Pancreas (tissue), 10 donors: ENCODE data around the gene ARHGEF17. TPM values are rescaled to one million over a fixed set of nuclear protein-coding genes. Genes with fewer than 3 reads are reported as not detected.

ENCODE experiments used
- ATAC-seq, 4 donors: fragments of 200-7000 bp; cut with Tn5 transposase; one replicate each; pipeline versions ENCODE4 v1.8.0 to v1.9.1; 2020; ENCODE audit warnings: mild to moderate bottlenecking in 4 of 4, moderate library complexity in 4 of 4
- DNase-seq, 6 donors: peaks; one replicate each; pipeline ENCODE4 v3.0.0-alpha.2; 2020
- FAIRE-seq: peaks from 2 replicates; lab custom pipeline; 2012; peaks lifted over from hg19 to GRCh38; lab: Jason Lieb, UNC
- H3K27ac ChIP-seq, 4 donors: fragments of 200-600 bp; sonication (generic); 1 replicate in 3 of 4; 2 replicates in 1 of 4; pipeline versions ENCODE4 v1.5.0 to v1.8.0; 2020
- H3K27me3 ChIP-seq, 4 donors: fragments of 200-600 bp; one replicate each; pipeline ENCODE4 v1.8.0; 2021
- H3K36me3 ChIP-seq, 3 donors: fragments of 200-600 bp; sonication (generic) in 1 of 3; one replicate each; pipeline versions ENCODE4 v1.5.0 to v1.8.0; 2020 to 2021
- H3K4me1 ChIP-seq, 3 donors: fragments of 200-600 bp; one replicate each; pipeline ENCODE4 v1.8.0; 2021
- H3K4me3 ChIP-seq, 4 donors: fragments of 200-600 bp; sonication (generic) in 2 of 4; one replicate each; pipeline versions ENCODE4 v1.5.0 to v1.8.0; 2020 to 2021
- H3K9me3 ChIP-seq, 4 donors: fragments of 200-600 bp; one replicate each; pipeline ENCODE4 v1.8.0; 2021
- CTCF ChIP-seq, 4 donors: fragments of 200-600 bp; sonication (generic) in 3 of 4; IDR thresholded peaks; one replicate each; pipeline versions ENCODE4 v1.5.0 to v1.8.0; 2021; ENCODE audit warnings: antibody characterized with exemption in 4 of 4
- WGBS, 2 donors: extraction: QIAGEN DNeasy Blood & Tissue Kit; methylation state at CpG; one replicate each; pipeline ENCODE4 v1.1.7; 2013; 5-methylcytosine and 5-hydroxymethylcytosine counted together
- intact Hi-C, 3 donors: fragments of 100-400 bp; cut with DNase I; formaldehyde crosslinking; loops; one replicate each; pipeline versions ENCODE4 v1.11.1 to v1.14.2; 2022
- polyA plus RNA-seq, 2 donors: library from polyadenylated mRNA; stranded (reverse); fragments of 200-250 nt; gene quantifications; one replicate each; pipeline ENCODE4 v1.2.3, GENCODE V29; 2013
- total RNA-seq, 6 donors: library from RNA; stranded (reverse); fragmentation: NEBNext Ultra II Directional in 4 of 6; extraction: Animal tissue kit (Norgen Biotek cat#: 25700) in 4 of 6; gene quantifications; one replicate each; pipeline versions ENCODE4 v1.2.1 to v1.2.4, GENCODE V29; 2021 to 2023
- donor health status: healthy with polysubstance abuse.
- donor health status: DM: no; HTN: no; CAD: no; lungs with moderate emphysema.
- donor health status: DM: no; HTN: no; CAD: no.
- donor health status: control.
- donor health status: control.
- donor health status: Bipolar disorder and iron deficiency.
- donor health status: DM: yes; HTN: yes; CAD: no.
- donor health status: DM: no; HTN: no; CAD: no.
- donor health status: DM: no; HTN: no; CAD: no.
- donor health status: DM: yes; HTN: yes; CAD: no.

Gene ARHGEF17
- total and polyA plus RNA-seq, 8 donors: 7.0 to 24.0 (median 10.4) TPM

- WGBS, 2 donors: 68 to 83% methylated on average over 2 of the region's 2 CpGs
- Histone ChIP-seq H3K9me3 (no peaks in the 10 kb centered on the region), H3K27ac (no peak overlapping the region), H3K36me3 (no peaks in the 10 kb centered on the region), H3K4me1 (peaks cover 0 to 3% (median 0%) of the 10 kb centered on the region in 3 donors), H3K27me3 (peaks cover 0 to 15% (median 2%) of the 10 kb centered on the region in 4 donors), H3K4me3 (no peak overlapping the region)
- ATAC-seq (no peak), DNase-seq (no peak), FAIRE-seq (no peak)
- intact Hi-C loops: no loop called here
- no peak for TF ChIP-seq CTCF (IDR thresholded peaks at IDR 0.05)
Measured at GRCh38 chr11:73263640-73264039, 44.4 kb upstream of the ARHGEF17 start.

GRCh38 chr11:73265278-73265810, 42.7 kb upstream of the ARHGEF17 start:
- FAIRE-seq: no peak
- Histone ChIP-seq H3K9me3 (no peaks in the 10 kb centered on the region), H3K27ac (no peak overlapping the region), H3K4me1 (peaks cover 0 to 3% (median 0%) of the 10 kb centered on the region in 3 donors), H3K36me3 (no peaks in the 10 kb centered on the region), H3K4me3 (no peak overlapping the region), H3K27me3 (peaks cover 0 to 15% (median 2%) of the 10 kb centered on the region in 4 donors)
- intact Hi-C loops: no loop called here
- ATAC-seq: no peak
- TF ChIP-seq CTCF (IDR thresholded peaks at IDR 0.05): no peak
- WGBS, 2 donors: 75 to 90% methylated on average over 4 of the region's 4 CpGs
- DNase-seq: peak in 1 of 6 donors; percentile 16

- H3K4me3 ChIP-seq: no peak overlapping the region
- H3K27me3 ChIP-seq: peaks cover 0 to 15% (median 2%) of the 10 kb centered on the region in 4 donors
- DNase-seq (peak in 1 of 6 donors; percentile 19), ATAC-seq (no peak), FAIRE-seq (no peak)
- H3K4me1 ChIP-seq: peaks cover 0 to 3% (median 0%) of the 10 kb centered on the region in 3 donors
- no peak overlapping the region for H3K27ac ChIP-seq
- no peaks in the 10 kb centered on the region for H3K36me3 ChIP-seq
- TF ChIP-seq CTCF (IDR thresholded peaks at IDR 0.05): no peak
- intact Hi-C loops: no loop called here
- no peaks in the 10 kb centered on the region for H3K9me3 ChIP-seq
- 79 to 87% methylated on average over 3 of the region's 3 CpGs for WGBS, 2 donors
Measured at GRCh38 chr11:73265853-73266645, 42.0 kb upstream of the ARHGEF17 start.

- TF ChIP-seq CTCF (IDR thresholded peaks at IDR 0.05): no peak
- WGBS, 2 donors: 61 to 84% methylated on average over 4 of the region's 4 CpGs
- no peak for FAIRE-seq
- peaks cover 0 to 3% (median 0%) of the 10 kb centered on the region in 3 donors for H3K4me1 ChIP-seq
- no peak overlapping the region for H3K4me3 ChIP-seq
- H3K9me3 ChIP-seq: no peaks in the 10 kb centered on the region
- intact Hi-C loops: no loop called here
- peaks cover 0 to 15% (median 2%) of the 10 kb centered on the region in 4 donors for H3K27me3 ChIP-seq
- DNase-seq: peak in 1 of 6 donors; percentile 25
- ATAC-seq: no peak
- H3K27ac ChIP-seq: no peak overlapping the region
- H3K36me3 ChIP-seq: no peaks in the 10 kb centered on the region
Measured at GRCh38 chr11:73266646-73267020, 41.4 kb upstream of the ARHGEF17 start.
